Body of pancreas (tissue), 4 donors: ENCODE results near the gene CERK. TPM values are rescaled to one million over a fixed set of nuclear protein-coding genes. Genes with fewer than 3 reads are reported as not detected.

ENCODE experiments used
- ATAC-seq: fragments of 150-250 bp; one replicate; pipeline ENCODE4 v1.9.1; 2016
- DNase-seq, 4 donors: peaks; one replicate each; pipeline ENCODE4 v3.0.0-alpha.2; 2019
- H3K27ac ChIP-seq, 4 donors: fragments of 200-600 bp; sonication (generic); 1 replicate in 3 of 4; 2 replicates in 1 of 4; pipeline versions ENCODE4 v1.5.1 to v1.6.1; 2016 to 2019; ENCODE audit warnings: mild to moderate bottlenecking in 1 of 4, mixed read lengths in 1 of 4, moderate library complexity in 1 of 4
- H3K27me3 ChIP-seq, 2 donors: fragments of 200-600 bp; sonication (generic); one replicate each; pipeline ENCODE4 v1.6.0; 2016; ENCODE audit warnings: mild to moderate bottlenecking in 1 of 2
- H3K36me3 ChIP-seq, 2 donors: fragments of 200-600 bp; sonication (generic); replicated peaks in 1 of 2; 2 replicates each; pipeline ENCODE4 v1.5.1; 2016; ENCODE audit warnings: low read depth in 2 of 2; ENCODE audit not compliant: insufficient read depth in 1 of 2
- H3K4me1 ChIP-seq: fragments of 200-600 bp; sonication (generic); one replicate; pipeline ENCODE4 v1.6.0; 2016
- H3K4me3 ChIP-seq, 2 donors: fragments of 200-600 bp; sonication (generic); 1 replicate in 1 of 2; 2 replicates in 1 of 2; pipeline ENCODE4 v1.5.1; 2016 to 2019
- H3K9me3 ChIP-seq, 3 donors: fragments of 200-600 bp; sonication (generic); 1 replicate in 2 of 3; 2 replicates in 1 of 3; pipeline ENCODE4 v1.5.1; 2016
- POLR2A ChIP-seq, 3 donors: fragments of 450-650 bp; IDR thresholded peaks; one replicate each; pipeline ENCODE4 v1.6.1; 2016; ENCODE audit warnings: antibody characterized with exemption in 3 of 3, mild to moderate bottlenecking in 2 of 3
- WGBS, 2 donors: methylation state at CpG; one replicate each; pipeline ENCODE4 v1.1.5; 2017; 5-methylcytosine and 5-hydroxymethylcytosine counted together
- intact Hi-C: fragments of 100-400 bp; cut with DNase I; formaldehyde crosslinking; loops from one replicate; pipeline ENCODE4 v1.15.1; 2023
- total RNA-seq, 2 donors: library from RNA; depleted of rRNA; stranded (reverse); fragments of >200 nt; gene quantifications; one replicate each; pipeline ENCODE4 v1.1.0, GENCODE V29; 2016
- TF ChIP-seq, protein P1 (sequence below), 7 experiments: fragments of 450-650 bp in 4 of 7; fragments of 200-600 bp in 3 of 7; sonication (generic) in 3 of 7; IDR thresholded peaks; one replicate each; pipeline ENCODE4 v1.5.1; 2016 to 2019; ENCODE audit warnings: antibody characterized with exemption in 7 of 7

CERK gene
- total RNA-seq, 2 donors from 2014 or later = 33.6 to 46.4 TPM

DNA sequence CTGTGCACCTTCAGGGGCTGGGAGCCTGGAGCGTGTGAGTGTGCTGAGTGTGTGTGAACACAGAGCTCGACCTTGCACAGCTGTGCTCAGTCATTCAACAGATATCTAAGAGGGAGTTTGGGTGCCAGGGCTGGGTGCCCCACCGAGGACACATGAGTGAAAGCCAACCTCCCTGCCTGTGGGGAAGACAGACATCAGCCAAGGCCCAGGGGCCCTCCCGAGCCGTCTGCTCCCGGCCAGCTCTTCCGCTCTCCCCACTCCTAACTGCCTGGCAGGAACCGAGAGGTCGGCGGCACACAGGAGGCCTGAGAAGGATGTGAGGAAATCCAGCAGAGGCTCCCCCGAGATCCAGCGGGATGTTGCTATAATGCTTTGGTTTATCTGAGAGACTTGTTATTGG, 32.0 kb downstream of the CERK start:
- intact Hi-C loops = no loop called here
- 95 to 97% methylated on average over 9 to 12 of the region's 12 CpGs for WGBS, 2 donors
- TF ChIP-seq, protein P1, sequence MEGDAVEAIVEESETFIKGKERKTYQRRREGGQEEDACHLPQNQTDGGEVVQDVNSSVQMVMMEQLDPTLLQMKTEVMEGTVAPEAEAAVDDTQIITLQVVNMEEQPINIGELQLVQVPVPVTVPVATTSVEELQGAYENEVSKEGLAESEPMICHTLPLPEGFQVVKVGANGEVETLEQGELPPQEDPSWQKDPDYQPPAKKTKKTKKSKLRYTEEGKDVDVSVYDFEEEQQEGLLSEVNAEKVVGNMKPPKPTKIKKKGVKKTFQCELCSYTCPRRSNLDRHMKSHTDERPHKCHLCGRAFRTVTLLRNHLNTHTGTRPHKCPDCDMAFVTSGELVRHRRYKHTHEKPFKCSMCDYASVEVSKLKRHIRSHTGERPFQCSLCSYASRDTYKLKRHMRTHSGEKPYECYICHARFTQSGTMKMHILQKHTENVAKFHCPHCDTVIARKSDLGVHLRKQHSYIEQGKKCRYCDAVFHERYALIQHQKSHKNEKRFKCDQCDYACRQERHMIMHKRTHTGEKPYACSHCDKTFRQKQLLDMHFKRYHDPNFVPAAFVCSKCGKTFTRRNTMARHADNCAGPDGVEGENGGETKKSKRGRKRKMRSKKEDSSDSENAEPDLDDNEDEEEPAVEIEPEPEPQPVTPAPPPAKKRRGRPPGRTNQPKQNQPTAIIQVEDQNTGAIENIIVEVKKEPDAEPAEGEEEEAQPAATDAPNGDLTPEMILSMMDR (IDR thresholded peaks at IDR 0.05) = no peak
- TF ChIP-seq POLR2A (IDR thresholded peaks at IDR 0.05) = no peak

DNA sequence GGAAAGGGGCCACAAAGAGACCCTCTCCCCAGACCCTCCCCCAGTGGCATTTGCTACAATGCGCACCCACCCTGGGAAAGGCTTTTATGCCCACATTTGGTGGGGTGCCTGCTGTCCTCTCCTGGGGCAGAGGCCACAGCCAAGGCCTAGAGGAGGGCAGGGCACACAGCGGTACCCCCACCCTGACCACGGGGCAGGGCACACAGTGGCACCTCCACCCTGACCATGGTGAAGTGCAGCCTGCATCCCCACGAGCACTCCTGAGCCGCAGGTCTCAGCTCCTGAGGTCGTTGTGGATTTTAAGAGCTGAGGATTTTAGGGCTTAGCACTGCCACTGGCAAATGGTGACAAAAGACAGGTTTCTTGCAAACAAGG, 34.1 kb downstream of the CERK start:
- intact Hi-C loops = no loop called here
- Histone ChIP-seq H3K27me3 (no peaks in the 10 kb centered on the region), H3K9me3 (no peaks in the 10 kb centered on the region), H3K4me1 (peaks cover 20% of the 10 kb centered on the region), H3K36me3 (peaks cover 3 to 25% of the 10 kb centered on the region in 2 donors), H3K27ac (no peak overlapping the region), H3K4me3 (no peak overlapping the region)
- no peak for TF ChIP-seq POLR2A (IDR thresholded peaks at IDR 0.05)
- TF ChIP-seq, protein P1 (IDR thresholded peaks at IDR 0.05) = no peak
- no peak for DNase-seq
- WGBS, 2 donors = 96 to 100% methylated on average over 5 to 6 of the region's 6 CpGs
- ATAC-seq = no peak

More for the DNA sequence above, 32.0 kb downstream of the CERK start:
- DNase-seq = no peak
- ATAC-seq = no peak
- no peaks in the 10 kb centered on the region for H3K9me3 ChIP-seq
- no peak overlapping the region for H3K4me3 ChIP-seq
- H3K4me1 ChIP-seq = peaks cover 20% of the 10 kb centered on the region
- H3K27me3 ChIP-seq = no peaks in the 10 kb centered on the region
- H3K27ac ChIP-seq = no peak overlapping the region
- H3K36me3 ChIP-seq = peaks cover 0 to 23% of the 10 kb centered on the region in 2 donors

DNA sequence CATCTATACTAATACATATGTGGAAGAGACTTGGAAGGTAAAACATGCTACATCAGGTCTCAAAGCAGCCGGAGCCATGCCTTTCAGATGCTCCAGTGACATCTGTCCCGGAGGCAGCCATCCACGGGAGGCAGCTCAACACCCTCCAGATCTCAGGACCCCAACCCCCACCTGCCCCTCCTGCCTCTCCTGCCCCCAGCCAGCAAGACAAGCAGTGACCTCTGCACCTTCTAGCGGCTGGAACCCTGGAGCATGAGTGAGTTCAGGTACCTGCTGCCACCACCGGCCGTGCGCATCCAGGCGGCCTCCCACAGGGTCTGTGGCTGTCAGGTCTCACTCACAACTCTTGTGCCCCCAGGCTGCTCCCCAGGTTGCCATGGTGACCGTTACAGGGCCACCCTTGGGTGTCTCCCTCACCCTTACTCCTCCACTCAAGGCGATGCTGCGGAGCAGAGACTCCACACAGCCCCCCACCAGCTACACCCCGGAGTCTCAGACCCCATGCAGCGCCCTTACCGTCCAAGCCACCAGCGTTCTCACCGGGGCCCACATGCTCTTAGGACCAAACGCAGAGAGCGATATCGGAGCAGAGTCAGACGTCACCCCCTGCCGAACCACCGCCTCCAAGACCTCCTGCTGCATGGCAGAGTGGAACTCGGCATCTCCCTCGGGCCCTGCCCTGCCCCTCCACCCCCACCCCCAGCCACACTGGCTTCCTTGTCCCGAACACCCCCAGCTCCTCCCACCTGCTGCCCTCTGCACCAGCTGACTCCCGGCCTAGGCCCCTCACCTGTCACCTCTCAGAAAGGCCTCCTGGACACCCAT, 34.7 kb downstream of the CERK start:
- Histone ChIP-seq H3K27ac (no peak overlapping the region), H3K9me3 (no peaks in the 10 kb centered on the region), H3K4me1 (peaks cover 15% of the 10 kb centered on the region), H3K4me3 (no peak overlapping the region), H3K27me3 (no peaks in the 10 kb centered on the region), H3K36me3 (peaks cover 6 to 25% of the 10 kb centered on the region in 2 donors)
- no peak for ATAC-seq
- WGBS, 2 donors = 96 to 97% methylated on average over 20 to 26 of the region's 26 CpGs
- no peak for DNase-seq
- intact Hi-C loops = no loop called here
- TF ChIP-seq, protein P1 (IDR thresholded peaks at IDR 0.05) = no peak
- TF ChIP-seq POLR2A (IDR thresholded peaks at IDR 0.05) = no peak

DNA sequence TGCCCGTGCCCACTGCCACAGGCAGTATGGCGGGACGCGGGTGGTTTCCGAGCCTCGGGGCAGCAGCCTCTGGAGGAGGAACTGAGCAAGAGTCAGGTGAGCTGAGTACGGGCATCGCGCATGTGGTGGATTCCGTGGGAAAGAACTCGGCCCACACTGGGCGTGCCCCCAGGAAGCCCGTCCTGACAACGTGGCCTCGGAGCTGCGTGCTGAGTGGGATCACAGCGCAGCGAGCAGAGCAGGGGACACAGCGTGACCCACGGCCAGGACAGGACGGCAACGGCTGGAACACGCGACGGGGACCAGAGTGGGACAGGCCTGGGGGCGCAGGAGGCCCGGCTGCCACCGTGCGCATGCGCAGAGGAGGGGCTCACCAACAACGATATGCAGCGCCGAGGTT, 36.8 kb downstream of the CERK start:
- no peaks in the 10 kb centered on the region for H3K27me3 ChIP-seq
- H3K4me3 ChIP-seq = no peak overlapping the region
- WGBS, 2 donors = 92 to 95% methylated on average over 6 to 33 of the region's 33 CpGs
- intact Hi-C loops = no loop called here
- no peak for TF ChIP-seq POLR2A (IDR thresholded peaks at IDR 0.05)
- TF ChIP-seq, protein P1 (IDR thresholded peaks at IDR 0.05) = no peak
- H3K9me3 ChIP-seq = no peaks in the 10 kb centered on the region
- no peak overlapping the region for H3K27ac ChIP-seq
- DNase-seq = no peak
- ATAC-seq = no peak
- H3K36me3 ChIP-seq = peaks cover 19 to 32% of the 10 kb centered on the region in 2 donors
- peaks cover 5% of the 10 kb centered on the region for H3K4me1 ChIP-seq

DNA sequence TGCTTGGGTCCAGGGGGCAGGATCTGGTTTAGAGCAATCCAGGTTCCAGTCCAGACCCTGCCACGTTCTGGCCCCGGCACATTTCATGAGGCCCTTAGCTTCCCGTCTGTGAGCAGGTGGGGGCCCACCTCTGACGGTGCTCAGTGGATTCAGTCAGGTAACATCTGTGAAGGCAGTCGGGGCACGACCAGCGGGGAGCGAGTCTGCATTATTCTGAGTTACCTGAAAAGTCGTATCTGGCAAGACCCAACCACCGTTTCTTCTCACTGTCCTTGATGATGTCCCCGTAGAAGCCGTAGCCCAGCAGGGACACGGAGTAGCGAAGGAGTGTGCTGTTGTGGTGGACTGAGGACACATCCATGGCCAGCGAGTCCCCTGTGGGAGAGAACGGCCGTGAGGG, 39.0 kb downstream of the CERK start:
- DNase-seq = no peak
- no peak for ATAC-seq
- TF ChIP-seq, protein P1 (IDR thresholded peaks at IDR 0.05) = no peak
- no peak for TF ChIP-seq POLR2A (IDR thresholded peaks at IDR 0.05)
- Histone ChIP-seq H3K4me1 (no peaks in the 10 kb centered on the region), H3K27ac (no peak overlapping the region), H3K36me3 (peaks cover 37 to 47% of the 10 kb centered on the region in 2 donors), H3K27me3 (no peaks in the 10 kb centered on the region), H3K4me3 (no peak overlapping the region), H3K9me3 (no peaks in the 10 kb centered on the region)
- intact Hi-C loops = no loop called here
- WGBS, 2 donors = 87 to 88% methylated on average over 10 to 17 of the region's 17 CpGs
